ENCODE data around the gene NRIP3.
"Not testable (repeated sequence)": the region's sequence is repeated elsewhere in the genome, so short reads cannot be mapped to it uniquely, and the experiment has no call there.

The NRIP3 gene

DNA sequence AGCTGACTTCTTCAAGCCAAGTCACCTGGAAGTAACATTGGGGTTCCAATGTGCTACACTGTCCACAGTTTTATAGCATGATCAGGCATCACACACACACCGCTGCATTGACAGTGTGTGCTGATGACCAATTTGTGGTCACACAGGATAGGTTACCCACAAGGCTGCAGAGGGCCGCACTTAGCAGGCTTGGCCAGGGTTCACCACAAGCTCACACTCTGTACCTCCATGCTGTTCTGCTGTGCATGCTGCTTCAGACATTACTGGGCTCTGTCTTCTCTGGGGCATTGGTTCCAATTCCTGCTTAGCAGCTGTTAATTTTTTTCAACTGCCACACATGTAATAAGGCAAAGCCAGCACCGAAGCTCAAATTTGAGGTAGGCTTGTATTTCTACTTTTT is 11.0 kb upstream of the NRIP3 start:
- no peak for DNase-seq

DNA sequence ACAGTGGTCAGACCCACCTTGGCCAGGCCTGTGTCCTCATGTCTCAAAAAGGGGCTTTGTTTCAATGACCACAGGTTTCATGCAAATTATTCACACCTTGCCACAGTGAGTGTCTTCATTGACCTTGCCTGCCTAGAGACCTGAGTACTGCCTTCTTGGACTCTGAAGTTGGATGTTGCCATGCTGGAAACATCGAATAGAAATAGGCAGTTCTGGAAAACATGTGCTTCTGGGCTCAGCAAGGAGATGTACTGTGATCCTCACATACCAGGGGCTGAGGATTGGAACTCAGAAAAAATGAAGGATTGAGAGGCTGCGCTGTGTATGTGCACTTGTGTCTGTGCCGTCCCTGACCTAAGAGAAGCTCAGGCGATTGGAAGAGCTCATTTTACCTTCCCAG is 9.6 kb upstream of the NRIP3 start:
- DNase-seq, result no peak

DNA sequence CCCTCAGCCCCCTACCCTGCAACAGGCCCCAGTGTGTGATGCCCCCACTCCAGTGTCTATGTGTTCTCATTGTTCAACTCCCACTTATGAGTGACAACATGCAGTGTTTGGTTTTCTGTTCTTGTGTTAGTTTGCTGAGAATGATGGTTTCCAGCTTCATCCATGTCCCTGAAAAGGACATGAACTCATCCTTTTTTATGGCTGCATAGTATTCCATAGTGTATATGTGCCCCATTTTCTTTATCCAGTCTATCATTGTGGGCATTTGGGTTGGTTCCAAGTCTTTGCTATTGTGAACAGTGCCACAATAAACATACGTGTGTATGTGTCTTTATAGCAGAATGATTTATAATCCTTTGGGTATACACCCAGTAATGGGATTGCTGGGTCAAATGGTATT is 5.7 kb upstream of the NRIP3 start:
- not testable (repeated sequence) for DNase-seq

DNA sequence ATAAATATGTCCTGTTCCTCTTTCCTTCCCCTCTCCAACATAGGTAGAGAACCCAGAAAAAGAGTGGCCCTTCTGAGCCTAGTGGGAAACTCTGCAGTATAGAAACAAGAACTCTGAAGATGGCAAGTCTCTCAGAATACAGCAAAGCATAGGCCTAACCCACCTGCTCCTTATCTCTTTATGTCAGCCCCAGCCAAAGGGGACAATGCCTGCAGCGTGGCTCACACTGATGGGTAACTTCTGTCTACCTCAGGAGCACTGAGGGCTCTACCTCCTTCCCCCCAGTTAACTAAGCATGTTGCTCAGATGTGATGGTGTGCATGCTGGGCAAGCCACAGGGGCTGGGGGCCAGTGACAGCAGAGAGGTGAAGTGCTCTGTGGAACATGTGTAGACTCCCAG is 4.9 kb upstream of the NRIP3 start:
- DNase-seq, result no peak

DNA sequence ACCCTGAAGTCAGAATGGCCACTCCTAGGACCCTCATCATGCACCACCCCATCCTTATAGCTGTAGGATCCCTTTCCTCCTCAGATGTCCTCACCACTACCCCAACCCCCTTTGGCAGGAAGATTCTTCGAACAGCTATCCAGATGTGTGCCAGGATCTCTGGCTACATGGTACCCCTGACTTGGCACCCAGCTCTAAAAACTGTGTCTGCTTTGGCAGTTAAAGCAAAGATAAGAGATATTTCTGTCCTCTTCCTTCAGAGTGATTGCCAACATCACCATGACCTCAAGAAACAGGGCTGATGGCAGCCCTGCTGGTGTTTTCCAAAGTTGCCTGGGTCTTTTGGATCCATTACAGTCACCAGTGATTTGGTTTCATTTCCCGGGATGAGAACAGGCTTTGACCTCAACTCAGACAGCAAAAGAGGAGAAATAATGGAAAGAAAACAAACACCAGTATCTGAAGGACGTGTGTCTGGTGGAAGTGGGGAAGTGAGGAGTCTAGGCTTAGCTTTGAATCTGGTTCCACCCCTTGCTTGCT is 4.3 kb upstream of the NRIP3 start:
- no peak for DNase-seq

DNA sequence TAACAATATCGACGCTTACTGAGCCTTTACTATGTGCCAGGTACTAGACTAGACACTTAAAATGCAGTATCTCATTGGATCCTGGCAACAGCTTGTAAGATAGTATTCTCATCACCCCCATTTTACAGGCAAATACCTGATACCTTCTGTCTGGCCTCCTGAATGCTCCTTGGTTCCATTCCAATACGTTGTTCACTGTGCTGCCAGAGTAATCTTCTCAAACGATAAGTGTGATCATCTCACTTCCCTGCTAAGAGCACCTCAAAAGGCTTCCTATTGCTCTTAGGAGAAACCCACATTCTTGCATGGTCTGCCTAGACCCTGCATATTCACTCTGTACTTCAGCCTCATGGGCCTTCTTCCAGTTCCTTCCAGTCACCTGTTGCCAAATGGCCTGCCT is 1.3 kb upstream of the NRIP3 start:
- DNase-seq, result no peak

DNA sequence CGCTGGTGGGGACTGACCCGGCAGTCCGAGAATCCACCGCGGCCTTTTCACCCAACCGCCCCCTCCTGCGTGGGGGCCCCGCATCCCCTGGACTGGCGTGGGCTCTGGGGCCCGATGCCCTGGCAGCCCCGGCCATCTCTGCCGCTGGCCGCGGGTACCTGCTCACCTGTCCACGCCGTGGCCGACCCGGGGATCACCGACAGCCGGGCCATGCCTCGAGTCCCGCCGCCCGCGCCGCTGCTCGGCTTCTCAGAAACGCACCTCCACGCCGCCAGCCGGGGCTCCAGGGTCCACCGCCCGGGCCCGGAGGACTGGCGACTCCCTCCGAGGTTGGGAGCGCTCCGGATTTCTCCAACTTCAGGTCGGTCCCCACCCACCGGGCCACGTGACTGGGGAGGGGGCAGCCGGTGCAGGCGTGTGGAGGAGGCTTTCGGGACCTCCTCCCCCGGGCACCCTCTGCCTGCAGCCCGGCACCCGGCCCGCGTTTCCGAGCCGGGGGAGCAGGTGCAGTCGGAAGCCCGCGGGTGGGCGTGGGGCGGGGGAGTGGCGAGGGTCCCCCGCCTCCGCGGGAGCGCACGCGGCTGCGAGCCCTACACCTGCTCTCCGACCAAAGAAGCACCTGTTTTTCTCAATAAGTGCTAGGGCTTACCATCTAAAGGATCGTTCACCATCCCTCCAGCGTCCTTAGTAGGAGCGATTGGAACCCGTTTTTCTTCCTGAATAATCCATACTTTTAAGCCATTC is 554 bp upstream of the NRIP3 start:
- DNase-seq, result peak; percentile 44

DNA sequence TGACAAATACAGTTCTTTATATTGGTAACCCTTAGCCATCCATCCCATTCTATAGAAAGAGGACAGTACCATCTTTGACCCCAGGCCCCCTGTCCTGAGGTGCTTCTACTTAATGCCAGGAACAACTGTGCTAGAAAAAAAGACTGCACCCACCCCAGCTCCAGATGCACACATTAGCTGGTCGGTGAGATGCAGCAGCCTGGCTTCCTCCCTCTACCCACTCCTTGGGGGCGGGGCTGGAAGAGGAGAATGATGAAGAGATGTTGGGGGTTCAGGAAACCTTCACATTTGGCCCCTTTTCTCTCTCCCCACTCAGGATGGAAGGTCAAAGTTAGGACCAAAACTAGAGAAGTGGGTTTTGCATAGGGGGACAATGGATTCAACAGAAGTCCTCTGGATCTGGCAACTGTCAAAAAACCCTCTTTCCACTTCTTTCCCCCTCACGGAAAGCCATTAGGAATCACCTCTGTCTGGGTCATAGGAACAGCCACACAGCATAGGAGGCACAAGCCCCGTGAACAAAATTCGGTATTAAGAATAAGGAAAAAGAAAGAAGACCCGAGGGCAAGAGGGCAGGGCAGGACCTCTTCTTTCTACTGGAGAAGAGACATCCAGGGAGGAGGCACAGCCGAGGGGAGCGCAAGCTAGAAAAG is 755 bp downstream of the NRIP3 start:
- DNase-seq, result peak; percentile 26

DNA sequence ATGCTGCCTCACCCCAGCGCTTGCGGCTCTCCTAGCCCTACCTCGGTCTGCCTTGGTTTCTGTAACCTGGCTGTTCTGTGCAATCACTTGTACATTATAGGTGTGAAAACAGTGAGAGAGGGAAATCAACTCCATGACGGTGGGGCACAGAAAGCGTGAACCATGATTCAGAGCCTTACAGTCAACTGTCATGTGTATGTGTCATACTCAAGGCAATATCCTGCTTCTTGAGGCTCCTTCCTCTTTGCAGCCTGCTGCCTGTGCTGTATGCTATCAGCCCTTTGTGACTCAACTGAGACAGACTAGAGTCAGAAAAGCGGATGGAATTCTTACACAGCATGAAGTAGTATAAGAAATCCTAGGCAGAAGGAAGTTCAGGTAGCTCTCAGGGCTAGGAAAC is 2.1 kb downstream of the NRIP3 start:
- peak; percentile 48 for DNase-seq

DNA sequence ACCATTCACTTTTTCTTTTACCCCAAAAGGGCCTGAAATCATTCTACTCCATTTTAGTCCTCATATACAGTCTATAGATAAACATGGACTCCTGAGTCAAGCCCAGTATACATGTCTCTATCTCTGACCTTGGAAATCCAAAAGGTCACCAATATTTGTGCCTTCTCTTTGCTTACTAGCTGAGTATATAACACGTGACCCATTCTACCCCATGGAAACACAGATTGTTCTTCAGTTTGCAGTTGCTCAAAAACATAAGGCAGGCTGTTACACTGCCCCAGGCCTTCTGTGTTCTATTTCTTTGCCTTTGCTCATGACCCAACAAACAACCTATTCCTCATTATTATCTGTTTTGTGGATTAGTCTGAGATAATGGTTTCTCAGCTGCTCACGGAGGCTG is 5.8 kb downstream of the NRIP3 start:
- DNase-seq, result no peak

DNA sequence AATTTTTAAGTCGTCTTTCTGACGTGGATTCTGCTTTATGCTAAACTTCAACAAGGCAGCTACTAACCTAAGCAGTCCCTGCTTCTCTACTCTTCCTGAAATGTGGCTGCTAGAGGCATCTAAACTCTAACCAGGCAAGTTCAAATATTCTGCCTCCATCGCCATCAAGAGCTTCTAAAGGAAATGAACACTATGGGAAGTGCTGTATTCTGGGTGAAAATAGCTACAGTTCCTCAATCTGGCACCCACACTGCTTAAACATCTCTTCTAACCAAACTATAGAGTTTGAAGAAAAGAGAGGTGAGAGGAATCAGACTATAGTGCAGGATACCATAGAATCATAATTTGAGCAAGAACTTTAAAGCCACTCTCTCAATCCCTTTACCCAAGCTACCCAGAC is 6.3 kb downstream of the NRIP3 start:
- DNase-seq, result no peak

DNA sequence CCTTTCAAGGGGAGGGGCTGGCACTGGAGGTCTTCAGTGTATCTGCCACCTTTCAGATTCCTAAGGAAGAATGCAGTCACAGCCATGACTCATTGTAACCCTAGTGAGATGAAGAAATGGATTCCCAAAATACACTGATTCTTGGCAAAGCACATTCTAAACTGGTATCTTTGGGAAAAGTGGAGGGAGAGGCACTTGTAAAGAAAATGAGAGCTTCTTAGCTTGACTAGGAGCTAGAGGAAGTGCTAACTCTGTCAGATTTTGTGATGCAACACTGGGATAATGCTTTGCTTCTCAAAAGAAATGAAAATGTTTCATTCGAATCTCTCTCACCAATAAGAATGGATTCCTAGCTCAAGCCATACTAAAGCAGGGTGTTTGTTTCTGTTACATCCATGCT is 14.3 kb downstream of the NRIP3 start:
- DNase-seq, result no peak

DNA sequence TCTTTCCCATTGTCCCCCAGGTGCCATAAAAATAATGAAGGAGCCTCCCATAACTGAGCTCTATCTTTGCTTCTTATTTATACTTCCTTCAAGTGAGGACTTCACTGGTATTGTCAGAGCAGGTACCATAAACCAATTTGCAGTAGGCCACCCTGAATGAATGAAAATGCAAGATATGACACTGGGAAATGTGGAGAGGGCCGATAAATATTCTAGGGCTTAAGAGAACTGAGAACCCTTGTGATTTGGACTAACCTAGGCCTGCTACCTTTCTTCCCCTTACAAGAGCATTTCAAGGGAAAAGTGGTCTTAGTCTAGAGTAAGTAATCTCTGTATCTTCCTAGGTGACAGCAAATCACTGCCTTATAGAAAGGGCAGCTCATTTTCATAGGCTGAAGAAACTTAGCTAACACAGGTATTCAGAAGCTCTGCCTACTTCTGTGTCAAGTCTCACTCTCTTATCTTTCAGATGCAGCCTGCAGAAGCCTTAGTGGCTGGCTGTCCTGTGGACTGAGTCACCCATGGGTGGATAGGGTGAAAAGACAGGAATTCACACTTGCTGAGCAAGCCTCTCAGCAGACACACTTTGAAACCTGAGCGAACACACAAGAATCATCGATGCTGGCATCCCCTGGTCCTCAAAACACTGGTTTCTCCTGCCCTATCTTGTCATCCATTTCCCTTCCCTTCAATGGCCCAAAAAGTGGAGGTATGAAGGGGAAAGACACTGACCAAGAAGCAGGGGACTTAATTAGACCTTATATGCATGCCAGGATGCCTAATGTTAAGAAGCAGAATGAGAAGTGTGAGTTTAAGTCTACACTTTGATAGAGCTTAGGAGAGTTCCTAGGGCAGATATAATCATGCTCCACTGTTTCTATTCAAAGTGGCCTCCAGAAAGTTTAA is 15.2 kb downstream of the NRIP3 start:
- no peak for DNase-seq

DNA sequence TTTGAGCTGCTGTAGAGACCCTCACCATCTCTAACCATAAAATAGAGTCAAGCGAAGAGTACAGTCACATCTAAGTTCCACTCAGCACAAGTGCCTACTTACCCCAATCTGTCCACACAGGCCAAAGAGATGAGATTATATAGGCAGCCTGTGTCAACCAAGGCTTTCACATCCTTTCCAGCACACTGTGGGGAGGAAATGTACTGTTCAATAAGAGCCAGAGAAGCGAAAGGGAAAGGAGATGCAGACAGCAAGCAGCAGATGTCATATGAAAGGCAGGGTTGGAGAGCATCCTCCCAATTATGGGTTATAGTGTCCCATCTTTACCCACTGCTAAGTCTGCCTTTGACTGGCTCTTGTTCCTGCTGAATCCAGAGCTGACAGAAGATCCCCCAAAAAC is 16.4 kb downstream of the NRIP3 start:
- no peak for DNase-seq

DNA sequence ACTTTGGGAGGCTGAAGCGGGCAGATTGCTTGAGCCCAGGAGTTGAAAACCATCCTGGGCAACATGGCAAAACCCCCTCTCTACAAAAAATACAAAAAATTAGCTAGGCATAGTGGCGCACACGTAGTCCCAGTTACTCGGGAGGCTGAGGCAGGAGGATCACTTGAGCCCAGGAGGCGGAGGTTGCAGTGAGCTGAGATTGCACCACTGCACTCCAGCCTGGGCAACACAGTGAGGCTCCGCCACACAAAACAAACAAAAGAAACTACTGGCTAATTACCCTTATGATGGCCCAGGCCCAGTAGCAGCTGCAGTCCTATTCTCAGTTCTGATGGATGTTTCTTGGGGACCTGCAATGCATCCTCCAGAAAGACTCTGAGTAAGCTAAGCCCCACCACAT is 17.0 kb downstream of the NRIP3 start:
- not testable (repeated sequence) for DNase-seq

DNA sequence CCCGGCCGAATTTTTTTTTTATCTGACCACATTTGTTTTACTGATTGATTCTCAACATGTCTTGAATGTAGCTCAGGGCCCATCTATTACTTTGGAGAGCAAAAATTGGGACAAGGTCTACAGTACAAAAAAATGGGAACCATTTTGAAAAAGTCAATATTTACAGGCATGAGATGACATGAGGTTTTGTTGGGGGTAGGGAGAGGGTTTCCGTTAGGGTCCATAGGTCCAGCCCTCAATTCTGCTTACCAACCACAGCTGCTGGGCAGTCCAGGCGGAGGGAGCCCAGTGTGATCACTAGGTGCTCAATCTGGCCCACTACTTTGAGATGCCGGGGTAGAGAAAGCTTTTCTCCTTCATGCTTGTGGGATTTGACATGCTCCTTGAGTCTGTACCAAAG is 18.3 kb downstream of the NRIP3 start:
- no peak for DNase-seq

DNA sequence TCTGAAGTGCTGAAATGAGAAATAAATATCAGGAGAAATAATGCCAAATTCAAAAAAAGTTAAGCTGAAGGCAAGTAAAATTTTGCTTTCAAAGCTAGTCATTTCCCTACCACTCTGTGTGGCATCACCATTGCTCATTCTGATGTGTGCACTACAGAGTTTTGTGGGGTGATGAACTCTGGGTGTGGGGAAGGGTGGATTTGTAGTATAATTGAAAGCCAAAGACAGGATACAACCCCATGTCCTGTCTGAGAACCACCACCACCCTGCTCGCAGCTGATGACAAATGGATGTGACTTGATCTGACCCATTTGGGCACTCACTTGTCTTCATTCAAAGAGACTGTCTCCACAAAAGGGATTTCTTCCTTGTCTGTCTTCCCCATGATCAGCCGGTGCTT is 20.2 kb downstream of the NRIP3 start:
- DNase-seq, result no peak

DNA sequence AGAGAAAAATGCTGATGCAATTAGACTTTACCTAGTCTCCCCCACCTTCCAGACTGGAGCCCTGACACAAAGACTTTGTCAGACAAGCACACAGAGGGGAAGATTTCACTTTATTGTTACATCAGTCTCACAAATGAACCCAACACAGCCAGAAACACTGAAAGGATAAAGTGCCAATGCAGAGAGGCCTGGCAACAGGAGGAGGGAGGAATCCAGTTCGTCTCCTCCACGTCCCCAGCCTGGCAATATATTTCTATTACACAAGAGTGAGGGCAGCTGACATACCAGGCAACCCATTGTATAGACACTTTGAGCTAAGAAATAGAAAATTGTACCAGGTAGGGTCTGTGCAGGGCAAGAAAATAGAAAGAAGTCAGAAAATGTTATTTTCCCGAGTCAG is 23.3 kb downstream of the NRIP3 start:
- DNase-seq, result no peak

DNA sequence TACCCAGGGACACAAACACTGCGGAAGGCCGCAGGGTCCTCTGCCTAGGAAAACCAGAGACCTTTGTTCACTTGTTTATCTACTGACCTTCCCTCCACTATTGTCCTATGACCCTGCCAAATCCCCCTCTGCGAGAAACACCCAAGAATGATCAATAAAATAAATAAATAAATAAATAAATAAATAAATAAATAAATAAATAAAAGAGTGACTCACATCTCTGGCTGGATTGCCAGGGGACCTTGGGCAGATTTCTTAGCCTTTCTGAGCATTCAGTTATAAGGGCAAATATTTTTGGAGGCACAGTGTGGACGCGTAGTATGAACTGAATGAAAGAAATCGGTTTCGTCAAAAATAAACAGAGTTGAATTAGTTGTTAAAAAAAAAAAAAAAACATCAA is 24.4 kb downstream of the NRIP3 start:
- DNase-seq, result not testable (repeated sequence)

DNA sequence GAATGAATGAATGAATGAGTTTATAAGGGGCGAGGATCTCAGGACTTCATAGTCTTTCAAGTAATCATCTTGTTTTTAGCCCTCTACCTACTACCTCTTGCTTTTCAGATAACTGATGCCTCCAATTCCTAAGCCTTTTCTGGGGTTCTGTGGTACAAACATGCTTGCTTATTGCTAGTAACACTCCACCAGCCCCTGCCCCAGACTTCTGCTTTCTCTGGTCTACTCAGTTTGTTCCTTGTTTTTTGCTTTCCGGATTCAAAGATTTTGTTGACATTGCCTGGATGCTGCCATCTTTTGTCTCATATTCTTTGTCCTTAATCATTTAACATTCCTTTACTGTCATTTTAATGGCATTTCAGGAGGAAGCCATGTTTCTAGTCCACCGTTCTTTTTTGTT is 30.7 kb downstream of the NRIP3 start:
- DNase-seq, result no peak

DNA sequence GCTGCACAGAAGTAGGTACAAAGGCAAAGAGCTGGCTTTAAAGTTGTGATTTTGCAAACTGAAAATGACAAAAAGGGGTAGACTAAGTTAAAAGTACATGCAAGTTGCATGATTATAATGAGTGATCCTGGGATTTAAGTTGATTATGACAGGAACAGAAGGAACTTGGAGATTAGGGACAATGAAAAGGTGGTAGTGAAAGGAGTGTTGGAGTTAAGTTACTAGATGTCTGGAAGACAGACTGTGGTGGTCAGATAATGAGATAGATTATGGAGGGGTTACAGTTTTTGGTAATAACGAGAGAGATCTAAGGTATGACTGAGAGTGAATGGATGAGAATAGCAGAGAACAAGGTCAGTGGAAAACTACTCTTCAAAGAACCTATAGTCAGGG is 31.9 kb downstream of the NRIP3 start:
- DNase-seq, result no peak

DNA sequence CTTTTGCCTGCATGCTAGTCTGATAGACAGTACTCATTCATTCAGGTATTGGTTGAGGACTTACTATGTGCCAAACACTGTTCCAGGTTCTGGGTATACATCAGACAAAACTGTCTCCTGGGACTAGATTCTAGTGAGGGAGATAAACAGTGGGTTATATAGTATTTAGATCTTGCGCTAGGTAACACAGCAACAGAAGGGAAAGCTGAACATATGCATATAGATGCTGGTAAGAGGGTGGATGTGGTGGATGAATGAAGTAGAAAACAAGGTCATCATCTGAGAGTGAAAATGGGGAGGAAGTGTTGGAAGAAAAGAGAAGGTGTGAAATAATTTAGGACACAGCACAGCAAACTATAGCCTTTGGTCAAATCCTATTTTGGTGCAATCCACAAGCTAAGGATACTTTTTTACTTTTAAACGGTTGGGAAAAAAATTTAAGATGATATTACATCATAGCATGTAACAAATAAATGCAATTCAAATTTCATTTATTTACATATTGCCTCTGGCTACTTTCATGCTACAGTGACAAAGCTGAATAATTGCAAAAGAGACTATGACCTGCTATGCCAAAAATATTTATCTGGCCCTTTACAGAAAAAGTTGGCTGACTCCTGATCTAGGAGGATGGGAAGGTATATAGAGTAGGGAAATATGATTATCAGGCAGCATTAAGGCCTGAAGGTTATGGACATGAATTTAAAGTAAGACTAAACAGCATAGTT is 32.4 kb downstream of the NRIP3 start:
- no peak for DNase-seq

DNA sequence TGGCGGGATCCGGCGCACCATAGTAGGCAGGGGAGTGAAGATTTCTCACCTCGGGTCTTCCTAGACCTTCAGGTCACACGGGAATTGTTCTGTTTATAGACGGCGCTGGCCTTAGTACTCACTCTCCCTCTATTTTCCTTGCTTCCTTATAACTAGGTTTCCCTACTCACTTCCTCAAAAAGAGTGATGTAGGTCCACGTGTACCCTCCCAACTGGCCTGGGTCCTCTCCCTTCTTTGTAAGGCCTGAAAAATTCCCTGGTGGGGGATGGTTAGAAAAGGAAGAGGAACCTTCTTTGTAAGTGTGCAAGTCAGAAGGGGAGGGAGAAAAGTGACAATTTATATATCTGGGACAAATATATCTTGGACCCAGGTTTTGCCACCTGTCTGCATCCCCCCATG is 36.6 kb downstream of the NRIP3 start:
- no peak for DNase-seq

All from CD4-positive, alpha-beta T cell treated with Interleukin-17A for 4 hours (primary cell).